ENCODE measurements around the gene UBN2.

- TF ChIP-seq CTCF (IDR thresholded peaks at IDR 0.05): no peak
- no peak for TF ChIP-seq POLR2A (IDR thresholded peaks at IDR 0.05)
- TF ChIP-seq POLR2AphosphoS5 (IDR thresholded peaks at IDR 0.05): no peak
Measured at GRCh38 chr7:139284252-139284896, 53.3 kb downstream of the UBN2 start.

Measured in prostate gland (tissue), 2 donors.